RCC 7860 (cell line): ENCODE measurements around the gene COL12A1.

Experiments used
- DNase-seq: peaks from one replicate; pipeline ENCODE4 v3.0.0-alpha.2; 2015; ENCODE audit warnings: low spot score
- FAIRE-seq: peaks from 2 replicates; lab custom pipeline; 2012; peaks lifted over from hg19 to GRCh38; lab: Jason Lieb, UNC

Gene COL12A1

DNA sequence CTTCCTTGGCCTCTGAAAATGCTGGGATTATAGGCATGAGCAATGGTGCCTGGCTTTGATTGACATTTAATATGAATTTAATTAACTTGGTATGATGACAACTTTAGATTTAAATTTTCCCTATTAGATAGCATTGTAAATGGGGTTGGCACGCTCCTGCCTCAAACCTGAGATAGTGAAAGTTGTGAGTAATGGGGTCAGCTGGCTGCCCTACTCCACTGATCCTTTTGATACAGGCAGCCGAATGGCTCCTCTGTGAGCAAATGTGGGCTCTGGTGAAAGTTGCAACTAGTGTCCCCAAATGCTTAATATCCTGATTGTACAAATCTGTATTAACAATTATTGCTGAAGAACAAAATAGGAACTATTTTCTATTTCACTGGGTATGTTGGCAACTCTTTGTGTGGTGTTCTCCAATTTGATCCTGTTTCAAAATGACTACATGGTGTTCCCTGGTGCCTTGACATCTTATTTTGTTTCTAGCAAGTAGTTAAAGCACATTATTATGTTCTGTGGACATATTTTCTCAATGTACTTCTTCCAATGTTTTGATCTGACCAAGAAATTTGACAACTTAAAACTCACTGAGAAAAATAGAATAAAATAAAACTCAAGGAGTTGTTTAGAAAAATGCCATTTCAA, 97.4 kb downstream of the COL12A1 start:
- no peak for FAIRE-seq
- no peak for DNase-seq

DNA sequence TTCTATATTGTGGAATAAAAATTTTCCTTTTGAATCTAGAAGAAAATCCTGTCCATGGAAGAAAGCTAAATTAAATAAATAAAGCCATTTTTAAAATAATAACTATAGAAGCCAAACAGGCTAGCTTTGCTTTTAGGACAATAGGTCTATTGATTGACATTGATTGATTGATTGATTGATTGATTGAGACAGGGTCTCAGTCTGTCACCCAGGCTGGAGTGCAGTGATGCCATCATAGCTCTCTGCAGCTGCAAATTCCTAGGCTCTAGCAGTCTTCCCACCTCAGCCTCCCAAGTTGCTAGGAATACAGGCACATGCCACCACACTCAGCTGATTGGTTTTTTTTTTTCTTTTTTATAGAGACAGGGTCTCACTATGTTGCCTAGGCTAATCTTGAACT, 97.9 kb downstream of the COL12A1 start:
- FAIRE-seq (no peak), DNase-seq (no peak)

DNA sequence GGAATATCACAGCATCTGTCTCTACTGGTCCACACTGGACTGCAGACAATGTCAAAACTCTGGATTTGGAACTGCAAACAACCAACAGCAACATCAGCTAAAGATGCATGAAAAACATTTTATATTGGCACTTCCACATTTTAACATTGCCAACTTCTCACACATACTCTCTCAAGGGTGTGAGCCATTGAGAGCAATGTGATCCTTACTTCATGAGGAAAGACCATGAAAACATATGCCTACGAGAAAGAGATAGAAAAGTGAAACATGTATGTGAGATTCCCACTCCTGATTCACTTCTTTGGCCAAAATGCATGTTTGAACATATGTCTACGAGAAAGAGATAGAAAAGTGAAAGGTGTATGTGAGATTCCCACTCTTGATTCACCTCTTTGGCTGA, 99.4 kb downstream of the COL12A1 start:
- FAIRE-seq: no peak
- no peak for DNase-seq

DNA sequence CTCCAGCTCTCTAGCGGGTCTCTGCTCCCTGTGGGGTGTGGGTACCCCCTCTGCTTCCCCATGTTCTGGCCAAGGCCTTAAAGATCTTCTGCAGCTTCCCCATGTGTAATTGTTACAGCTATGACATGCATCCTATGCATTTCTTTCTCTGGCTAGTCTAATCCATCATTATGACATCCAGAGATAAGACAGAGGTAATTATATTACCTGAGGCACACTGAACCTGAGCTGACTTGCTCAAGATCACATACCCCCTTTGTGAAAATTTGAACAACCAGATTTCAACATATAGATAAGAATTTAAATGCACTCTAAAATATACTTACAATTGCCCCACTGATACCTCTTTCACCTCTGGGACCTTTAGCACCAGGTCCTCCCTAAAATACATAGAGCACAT, 102.4 kb downstream of the COL12A1 start:
- FAIRE-seq (no peak), DNase-seq (no peak)

DNA sequence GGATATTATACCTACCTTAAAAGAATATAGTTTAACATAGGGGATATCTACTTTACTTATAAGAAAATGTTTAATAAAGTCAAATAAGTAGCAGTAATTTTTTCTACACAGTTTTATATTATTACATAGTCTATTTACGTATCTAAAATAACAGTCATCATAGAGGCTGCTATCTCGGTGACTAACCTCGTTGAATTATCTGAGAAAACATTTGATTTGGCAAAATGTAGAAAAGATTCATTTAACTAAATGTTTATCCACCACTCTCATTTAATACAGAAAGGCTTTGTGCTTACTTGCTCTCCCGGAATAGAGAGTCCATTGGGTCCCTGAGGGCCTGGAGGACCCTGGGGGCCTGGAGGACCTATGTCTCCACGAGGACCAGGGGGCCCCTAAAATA, 103.6 kb downstream of the COL12A1 start:
- FAIRE-seq (no peak), DNase-seq (no peak)

DNA sequence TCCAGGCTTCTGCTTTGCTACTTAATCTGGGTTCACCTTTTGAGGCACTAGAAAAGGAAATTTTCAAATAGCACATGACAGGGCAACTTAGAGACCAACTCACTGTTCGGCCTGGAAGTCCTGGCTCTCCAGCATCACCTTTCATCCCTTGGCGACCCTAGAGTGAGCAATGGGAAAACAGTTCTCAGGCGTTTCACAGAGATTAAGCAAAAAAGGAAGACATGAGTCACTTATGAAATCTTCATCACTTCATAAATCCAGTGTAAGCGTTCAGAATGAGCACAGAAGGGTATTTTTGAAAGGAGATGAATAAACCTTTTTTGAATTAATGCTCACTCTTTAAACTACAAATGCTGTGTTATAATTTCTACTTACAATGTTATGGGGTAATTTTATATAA, 104.0 kb downstream of the COL12A1 start:
- DNase-seq: no peak

DNA sequence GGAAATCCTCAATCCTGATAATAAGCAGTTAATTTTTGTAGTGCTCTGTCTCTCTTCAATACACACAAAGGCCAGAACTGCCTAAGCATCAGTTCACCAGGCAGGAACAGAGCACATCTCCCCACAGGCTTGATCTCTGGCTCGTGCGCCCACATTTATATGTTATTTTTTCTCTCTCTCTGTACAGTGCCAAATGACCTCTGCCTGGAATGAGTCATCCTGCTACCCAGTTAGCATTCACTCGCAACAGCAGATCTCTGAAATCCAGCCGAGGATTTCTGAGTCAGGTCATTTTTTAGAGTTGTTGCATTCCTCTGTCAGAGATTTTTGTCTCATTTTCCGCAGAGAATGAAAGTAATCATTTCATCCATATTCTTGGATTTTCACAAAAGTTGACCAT, 107.1 kb downstream of the COL12A1 start:
- DNase-seq: peak; percentile 66
- FAIRE-seq: peak; percentile 89

More for the DNA sequence above, 104.0 kb downstream of the COL12A1 start:
- no peak for FAIRE-seq

DNA sequence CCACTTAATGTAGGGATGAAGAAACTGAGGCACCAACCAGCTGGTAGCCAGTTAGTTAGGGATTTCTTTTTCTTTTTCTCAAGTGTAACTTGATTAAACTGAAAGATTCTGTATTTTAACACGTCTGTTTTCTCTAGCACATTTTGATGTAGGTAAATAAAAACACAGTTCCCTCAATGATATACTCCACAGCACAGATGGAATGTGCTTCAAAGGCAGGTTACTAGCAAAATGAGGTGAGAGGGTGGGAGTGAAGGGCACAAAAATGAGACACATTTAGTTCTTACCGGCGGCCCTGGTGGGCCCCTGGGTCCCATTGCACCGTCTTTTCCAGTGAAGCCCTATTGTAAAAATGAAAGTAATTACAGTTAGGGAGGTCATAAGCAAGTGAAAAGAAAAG, 108.9 kb downstream of the COL12A1 start:
- DNase-seq: no peak
- FAIRE-seq: no peak

DNA sequence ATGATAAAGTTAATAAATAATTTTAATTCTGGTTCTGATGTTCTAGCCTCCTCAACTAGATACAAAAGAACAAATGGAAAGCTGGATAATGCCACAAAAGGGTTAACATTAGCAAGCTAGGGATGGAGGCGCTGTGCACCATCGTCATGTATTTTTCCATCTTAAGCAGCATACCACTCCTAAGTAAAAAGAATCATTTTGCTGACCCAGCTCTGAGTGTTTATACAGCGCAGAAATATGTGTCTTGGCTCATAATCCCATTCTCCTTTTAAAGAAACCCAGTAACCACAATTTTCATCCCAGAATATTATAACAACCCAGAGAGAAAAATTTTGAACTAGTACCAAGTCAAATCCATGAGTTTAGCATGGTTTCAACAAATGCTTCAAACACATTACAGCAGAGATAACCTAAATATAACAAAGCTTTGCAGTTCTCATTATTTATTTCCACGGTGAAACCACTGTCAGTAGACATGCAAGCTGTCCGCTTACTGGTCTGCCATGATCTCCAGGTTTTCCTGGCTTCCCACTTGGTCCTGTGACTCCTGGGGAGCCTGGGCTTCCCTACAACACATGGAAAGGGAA, 111.1 kb downstream of the COL12A1 start:
- DNase-seq (no peak), FAIRE-seq (no peak)

DNA sequence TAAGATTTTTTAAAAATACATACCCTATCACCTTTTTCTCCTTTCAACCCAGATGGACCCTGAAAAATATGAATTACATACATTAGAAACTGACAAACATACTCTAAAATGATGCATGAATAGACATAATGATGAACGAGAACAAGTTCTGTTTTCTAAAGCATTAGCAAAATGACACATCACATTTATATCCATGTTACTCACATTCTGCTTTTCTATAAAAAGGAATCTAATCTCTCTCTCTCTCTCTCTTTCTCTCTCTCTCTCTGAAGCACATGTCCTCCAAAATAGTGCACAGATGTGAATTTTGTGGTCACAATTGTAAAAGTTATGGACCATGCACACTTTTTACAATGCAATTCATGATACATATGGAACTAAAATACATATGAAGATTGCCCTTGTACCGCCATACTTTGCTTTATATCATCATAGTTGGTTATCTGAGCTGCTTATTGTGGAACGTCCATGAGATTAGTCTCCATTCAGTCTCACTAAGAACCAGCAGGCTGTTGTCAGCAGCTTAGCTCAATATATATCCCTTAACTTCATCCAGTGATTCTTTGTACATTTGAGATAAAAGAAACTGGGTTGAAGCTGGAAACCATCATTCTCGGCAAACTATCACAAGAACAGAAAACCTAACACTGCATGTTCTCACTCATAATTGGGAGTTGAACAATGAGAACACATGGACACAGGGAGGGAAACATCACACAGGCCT, 114.2 kb downstream of the COL12A1 start:
- FAIRE-seq (no peak), DNase-seq (no peak)

DNA sequence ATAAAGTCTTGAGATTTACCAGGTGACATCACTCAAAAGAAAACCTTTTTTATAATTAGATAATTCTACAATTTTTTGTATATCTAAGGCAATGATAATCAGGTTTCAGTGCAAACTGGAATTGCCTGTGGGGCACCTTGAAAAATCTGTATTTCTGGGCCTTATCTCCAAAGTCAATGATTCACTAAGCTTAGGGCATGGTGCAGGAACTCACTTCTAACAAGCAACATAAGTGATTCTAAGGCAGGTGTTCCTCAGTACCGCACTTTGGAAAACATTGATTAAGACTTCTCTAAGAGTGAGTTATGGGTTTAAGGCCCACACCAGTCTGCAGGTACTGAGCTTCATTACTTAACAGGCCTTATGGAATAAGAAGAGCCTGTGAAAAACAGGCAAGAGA, 115.3 kb downstream of the COL12A1 start:
- DNase-seq (no peak), FAIRE-seq (no peak)

DNA sequence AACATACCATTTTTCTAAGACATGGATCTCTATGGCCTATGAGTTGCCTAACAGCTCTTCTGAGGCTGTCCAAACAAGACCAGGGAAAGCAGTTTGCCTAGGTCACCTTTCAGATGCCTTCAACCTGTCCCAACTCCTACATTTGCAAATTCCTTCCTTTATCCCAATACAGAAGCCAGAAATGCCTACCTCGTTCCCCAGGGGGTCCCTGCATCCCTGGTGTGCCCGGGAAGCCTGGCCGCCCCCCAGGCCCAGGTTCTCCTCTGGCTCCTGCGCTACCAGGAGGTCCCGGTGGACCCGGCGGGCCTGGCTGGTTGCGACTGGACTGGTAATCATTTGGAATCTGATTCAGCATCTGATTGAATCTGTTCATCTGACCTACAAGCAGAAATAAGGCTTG, 115.9 kb downstream of the COL12A1 start:
- no peak for DNase-seq
- no peak for FAIRE-seq

DNA sequence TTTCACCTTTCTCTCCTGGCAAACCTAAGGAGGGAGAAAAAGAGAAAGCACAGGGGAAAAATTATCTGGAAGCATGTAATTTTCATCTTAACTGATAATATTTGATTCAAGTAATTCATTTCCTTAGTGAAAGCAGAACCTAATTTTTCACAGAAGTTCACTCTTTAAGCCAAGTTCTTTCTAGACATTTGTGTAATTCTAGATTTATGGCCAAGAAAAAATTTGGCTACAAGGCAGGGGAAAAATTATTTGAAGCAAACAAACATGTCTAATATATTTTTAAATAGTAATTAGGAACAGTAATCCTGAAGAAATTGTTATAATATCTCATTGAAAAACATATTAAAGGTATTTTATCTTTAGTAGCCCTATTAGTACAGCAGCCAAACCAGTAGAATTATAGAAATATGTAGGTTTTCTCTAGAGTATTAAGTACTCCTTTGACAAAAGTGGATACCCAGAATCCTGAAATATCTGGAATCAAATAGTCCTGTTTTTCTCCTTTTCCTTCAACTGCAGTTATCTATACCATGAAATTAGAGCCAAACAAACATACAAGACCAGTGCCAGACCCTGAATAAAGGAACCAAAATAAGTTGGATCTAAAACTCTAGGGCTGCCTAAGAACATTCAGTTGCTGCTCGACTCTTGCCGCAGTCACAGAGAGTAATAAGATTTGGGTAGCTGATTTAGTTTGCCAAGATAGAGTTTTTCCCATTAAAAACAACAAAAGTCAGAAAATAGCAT, 116.5 kb downstream of the COL12A1 start:
- no peak for DNase-seq
- FAIRE-seq: no peak

DNA sequence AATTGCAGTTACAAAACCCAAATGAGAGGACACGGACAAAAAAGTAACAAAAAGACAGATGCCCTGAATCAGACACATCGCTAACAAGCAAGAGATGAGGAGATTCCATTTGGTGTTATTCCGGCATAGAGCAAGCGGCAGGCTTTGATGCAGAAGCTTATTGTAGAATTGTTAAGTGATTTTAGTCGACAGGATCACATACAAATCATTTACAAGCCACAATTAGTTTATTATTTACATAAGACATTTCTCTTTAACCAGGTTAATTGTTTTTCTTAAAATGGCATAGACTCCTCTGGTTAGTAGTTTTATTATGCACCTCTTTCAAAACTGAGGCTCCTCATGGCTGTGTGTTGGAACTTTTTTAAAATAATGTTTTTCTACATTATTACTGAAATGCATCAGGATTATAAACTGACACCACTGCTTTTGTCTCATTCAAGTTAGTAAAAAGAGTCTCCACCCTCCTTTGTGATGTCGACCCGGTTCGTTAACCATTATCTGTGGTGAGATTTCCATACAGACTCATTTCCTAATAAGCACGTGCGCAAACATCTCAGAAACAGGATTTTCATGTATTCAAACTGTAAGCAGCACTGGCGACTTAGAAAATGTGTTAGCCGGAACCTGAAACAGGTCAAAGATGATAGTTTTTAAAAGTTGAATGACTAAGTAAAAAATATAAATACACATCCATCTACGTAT, 119.8 kb downstream of the COL12A1 start:
- no peak for FAIRE-seq
- no peak for DNase-seq

DNA sequence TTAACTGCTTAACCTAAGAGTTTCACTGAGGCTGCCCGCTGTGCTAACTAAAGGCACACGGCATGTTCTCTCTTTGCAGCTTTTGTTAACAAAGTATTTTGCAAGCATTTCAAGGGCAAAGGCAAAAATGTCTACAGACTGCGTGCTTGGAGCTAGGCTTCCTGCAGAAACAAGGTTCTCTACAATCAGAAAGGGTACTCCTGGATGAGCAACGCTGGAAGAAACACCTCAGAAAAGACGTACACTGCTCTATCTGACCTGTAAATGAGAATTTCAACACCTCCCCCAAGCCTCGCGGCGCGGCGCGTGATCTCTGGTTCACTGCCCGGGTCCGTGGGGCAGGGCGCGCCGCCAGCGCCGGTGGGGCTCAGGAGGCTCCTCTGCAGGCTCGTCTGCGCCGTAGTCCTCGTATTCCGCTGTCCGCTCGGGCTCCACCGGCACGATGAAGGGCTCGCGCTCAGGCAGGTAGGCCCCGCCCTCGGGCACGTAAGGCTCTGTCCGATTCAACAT, 120.9 kb downstream of the COL12A1 start:
- DNase-seq (no peak), FAIRE-seq (no peak)

DNA sequence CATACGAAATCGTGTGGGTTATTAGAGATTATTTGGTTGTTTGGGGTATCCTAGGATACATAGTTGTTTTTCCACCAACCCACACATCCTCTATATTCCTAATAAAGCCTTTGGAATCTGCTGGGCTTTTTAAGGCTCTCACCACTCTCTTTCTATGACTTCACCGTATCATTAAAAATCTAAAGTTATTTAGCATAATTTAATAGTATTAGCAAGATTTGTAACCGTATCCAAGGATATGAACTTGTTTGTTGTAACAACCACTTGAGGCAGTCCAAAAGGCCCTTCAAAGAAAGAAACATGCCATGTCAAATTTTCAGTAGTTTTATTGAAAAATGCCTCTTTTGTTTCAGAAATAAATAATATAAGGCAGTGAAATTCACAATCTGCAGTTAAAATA, 121.8 kb downstream of the COL12A1 start:
- FAIRE-seq (no peak), DNase-seq (no peak)

DNA sequence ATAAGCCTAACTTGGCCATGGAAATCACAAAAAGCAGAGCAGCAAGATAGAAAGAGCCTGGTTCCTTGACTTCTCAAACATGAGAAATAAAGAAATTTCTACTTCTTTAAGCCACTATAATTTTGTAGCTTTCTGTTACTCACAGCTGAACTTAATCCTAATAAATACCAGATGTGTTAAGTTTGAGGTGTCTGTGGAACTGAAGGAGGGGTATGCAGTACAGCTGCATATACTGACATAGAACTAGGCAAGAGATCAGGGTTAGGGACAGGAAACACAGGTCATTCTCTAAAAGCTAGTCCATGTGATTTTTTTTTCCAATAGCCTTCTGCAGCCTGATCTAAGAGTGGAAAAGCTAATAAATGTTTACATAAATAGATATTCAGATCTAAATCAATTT, 123.9 kb downstream of the COL12A1 start:
- FAIRE-seq (no peak), DNase-seq (no peak)

DNA sequence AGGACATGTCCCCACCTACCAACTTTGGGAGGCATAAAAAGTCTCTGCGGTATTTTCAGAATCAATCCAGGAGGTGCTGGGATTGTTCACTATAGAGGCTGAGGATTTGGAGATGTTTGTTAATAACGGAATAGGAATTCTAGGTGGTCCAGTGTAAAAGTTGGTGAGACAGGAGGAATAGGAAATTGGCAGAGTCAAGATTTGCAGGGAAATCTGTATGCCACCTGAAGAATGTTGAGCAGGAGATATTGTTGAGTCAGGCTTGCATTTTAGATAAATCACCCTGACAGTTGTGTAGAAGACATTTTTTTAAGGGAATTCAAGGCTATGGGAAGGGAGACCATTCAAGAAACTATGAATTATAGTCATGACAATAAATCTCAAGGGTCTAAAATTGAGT, 124.8 kb downstream of the COL12A1 start:
- no peak for FAIRE-seq
- no peak for DNase-seq

DNA sequence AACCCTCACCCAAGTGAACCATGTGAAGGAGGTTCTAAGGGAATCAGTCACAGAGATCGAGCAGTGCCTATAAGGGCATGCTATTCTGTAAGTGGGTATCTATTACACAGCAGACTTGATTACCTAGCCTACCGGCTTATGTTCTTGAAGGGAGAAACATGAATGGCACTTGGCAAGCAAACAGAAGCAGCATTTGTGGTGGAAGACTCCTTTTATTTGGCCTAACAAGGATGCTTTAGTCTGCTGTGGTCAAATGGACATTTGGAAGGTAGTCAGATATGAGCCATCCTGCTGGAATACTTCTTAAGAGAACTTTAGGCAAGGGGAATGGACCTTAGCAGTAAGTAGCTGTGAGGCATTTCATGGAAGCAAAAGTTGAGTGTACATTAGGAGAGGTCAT, 126.3 kb downstream of the COL12A1 start:
- DNase-seq (no peak), FAIRE-seq (no peak)

DNA sequence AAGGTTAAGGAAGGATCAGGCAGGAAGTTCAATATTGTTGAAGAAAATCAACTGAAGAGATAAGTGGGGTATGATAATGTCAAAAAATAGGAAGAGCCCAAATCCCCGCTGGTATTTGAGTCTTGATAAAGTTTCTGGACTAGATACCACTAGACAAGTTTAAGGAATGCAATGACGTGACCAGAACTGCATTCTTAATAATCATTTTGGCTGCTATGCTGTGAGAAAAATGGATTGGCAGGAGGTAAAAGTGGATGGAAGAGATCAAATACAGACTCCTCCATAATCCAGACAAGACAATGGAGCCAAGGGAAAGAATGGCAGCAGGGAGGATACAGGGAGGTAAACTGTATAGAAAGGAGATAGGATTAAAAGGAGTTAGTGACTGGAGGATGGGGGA, 128.2 kb downstream of the COL12A1 start:
- DNase-seq (no peak), FAIRE-seq (no peak)

DNA sequence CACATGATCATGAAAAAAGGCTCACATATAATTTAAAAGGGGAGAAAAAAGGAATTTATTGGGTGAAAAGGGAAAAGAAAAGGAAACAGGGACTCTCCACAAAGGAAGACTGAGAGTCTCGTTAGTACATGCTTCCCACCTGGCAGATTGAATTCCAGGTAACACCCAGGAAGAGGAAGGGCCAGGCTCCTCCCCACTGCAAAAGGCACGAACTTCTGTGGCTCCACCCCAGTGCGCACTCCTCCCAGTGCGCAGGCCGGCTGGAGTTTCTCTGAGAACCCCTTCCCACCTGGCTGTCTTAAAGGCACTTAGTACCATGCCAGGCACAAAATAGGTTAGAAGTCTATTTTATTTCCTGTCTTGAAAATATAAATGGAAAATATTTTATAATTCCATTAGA, 129.8 kb downstream of the COL12A1 start:
- FAIRE-seq (no peak), DNase-seq (no peak)
